Activated naive CD4-positive, alpha-beta T cell treated with anti-CD3 and anti-CD28 coated beads, Interleukin-2, amount 10 ng/mL, durations not matched to agents 7 days and 5 days (primary cell): ENCODE measurements around the gene INVS.
"Not testable (repeated sequence)": the region's sequence is repeated elsewhere in the genome, so short reads cannot be mapped to it uniquely, and the experiment has no call there.

Source experiments
- CTCF ChIA-PET: fragments of 350-600 bp; sonication (Branson Sonifier 250); formaldehyde crosslinking; loops from one replicate; lab custom pipeline; 2021; ENCODE audit warnings: antibody characterized with exemption; lab: Charles Lee
- DNase-seq: peaks from one replicate; pipeline ENCODE4 v3.0.0-alpha.2; 2020
- H3K27ac Mint-ChIP-seq: one replicate; pipeline ENCODE4 v1.8.0; 2021; ENCODE audit warnings: mild to moderate bottlenecking, moderate library complexity, mixed read lengths
- H3K27me3 Mint-ChIP-seq: one replicate; pipeline ENCODE4 v1.8.0; 2021; ENCODE audit warnings: mild to moderate bottlenecking, mixed read lengths
- H3K36me3 Mint-ChIP-seq: one replicate; pipeline ENCODE4 v1.8.0; 2021; ENCODE audit warnings: mixed read lengths
- H3K4me1 Mint-ChIP-seq: one replicate; pipeline ENCODE4 v1.8.0; 2021; ENCODE audit warnings: mixed read lengths
- H3K4me3 Mint-ChIP-seq: one replicate; pipeline ENCODE4 v1.8.0; 2021; ENCODE audit warnings: mild to moderate bottlenecking, moderate library complexity, mixed read lengths
- H3K9me3 Mint-ChIP-seq: one replicate; pipeline ENCODE4 v1.8.0; 2021; ENCODE audit warnings: mixed read lengths

INVS gene

DNA sequence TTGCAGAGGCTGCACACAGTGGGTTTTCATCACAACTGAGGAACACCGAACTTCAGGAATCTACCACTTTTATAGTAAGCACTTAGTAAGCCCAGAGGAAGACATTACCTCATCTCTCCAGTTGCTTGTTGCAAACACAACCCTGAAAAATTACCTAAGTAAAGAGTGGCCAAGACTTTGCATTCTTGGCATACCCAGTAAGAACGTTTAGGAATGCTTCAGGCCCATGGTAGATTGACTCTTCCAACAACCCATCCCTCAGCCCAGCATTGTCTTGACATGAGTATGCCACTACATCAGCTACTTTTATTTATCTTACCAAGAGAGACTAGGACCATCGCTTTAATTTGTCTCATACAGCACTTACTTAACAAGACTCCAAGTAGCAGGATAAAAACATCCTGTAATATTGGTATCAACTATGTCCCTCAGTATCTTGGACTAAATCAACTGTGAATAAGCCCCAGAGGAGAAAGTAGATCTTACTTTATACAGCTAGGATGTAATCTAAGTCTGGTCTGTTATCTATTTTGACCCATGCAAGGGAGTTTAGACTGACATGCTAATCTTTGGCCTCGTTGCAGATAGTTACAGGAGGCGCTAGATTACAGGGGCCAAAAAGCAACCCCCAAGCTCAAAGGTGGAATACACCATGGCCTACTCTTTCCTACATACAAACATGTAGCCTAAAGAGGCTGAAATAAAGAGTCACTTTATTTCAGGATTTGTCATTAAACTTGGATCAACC lies 114.9 kb downstream of the INVS start:
- peaks cover 12% of the 10 kb centered on the region for H3K4me1 Mint-ChIP-seq
- no peaks in the 10 kb centered on the region for H3K9me3 Mint-ChIP-seq
- H3K27ac Mint-ChIP-seq = no peak overlapping the region
- H3K4me3 Mint-ChIP-seq = no peak overlapping the region
- CTCF ChIA-PET = interaction anchor here (0.7 kb wide), 1 partner anchor 186 kb away, joined by 3 read pairs; no protein-coding TSS in a partner anchor
- H3K36me3 Mint-ChIP-seq = no peaks in the 10 kb centered on the region
- no peaks in the 10 kb centered on the region for H3K27me3 Mint-ChIP-seq
- no peak for DNase-seq

DNA sequence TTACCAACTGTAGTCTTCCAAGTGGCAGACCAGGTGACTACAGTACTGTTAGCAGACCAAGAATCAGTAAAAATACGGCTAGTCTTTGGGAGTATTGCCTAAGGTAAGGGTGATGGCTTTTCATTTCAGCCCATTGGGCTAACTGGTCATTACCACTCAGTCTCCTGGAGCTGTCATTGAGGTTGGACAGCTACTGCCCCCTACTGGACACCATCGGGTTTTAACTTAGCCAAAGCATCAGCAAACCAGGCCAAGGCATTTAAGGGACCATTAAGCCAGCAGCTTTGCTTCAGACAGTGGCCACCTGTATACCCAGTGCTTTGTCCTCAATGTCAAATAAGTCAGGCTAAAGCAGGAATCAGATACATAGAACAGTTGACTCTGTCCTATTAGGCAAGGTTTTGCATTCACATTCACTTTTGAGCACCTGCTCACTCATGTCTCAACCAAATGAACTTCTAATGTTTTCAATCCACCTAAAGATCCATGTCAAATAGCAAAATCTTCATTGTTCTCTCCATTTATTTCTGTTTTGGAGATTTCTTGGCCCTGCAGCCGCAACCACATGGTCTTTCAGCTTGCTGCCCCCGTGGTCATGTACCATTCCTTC lies 117.2 kb downstream of the INVS start:
- H3K36me3 Mint-ChIP-seq = no peaks in the 10 kb centered on the region
- no peaks in the 10 kb centered on the region for H3K27me3 Mint-ChIP-seq
- peak; percentile 78 for DNase-seq
- peaks cover 2% of the 10 kb centered on the region for H3K4me1 Mint-ChIP-seq
- H3K4me3 Mint-ChIP-seq = no peak overlapping the region
- CTCF ChIA-PET = interaction anchor here (0.9 to 1.7 kb wide), 7 partner anchors 11 to 392 kb away, joined by 3 to 4 read pairs (median 3); no protein-coding TSS in a partner anchor
- H3K9me3 Mint-ChIP-seq = no peaks in the 10 kb centered on the region
- no peak overlapping the region for H3K27ac Mint-ChIP-seq

GRCh38 chr9:100217536-100217935 lies 118.5 kb downstream of the INVS start:
- Mint-ChIP-seq H3K36me3 (no peaks in the 10 kb centered on the region), H3K9me3 (no peaks in the 10 kb centered on the region), H3K27ac (no peak overlapping the region), H3K27me3 (no peaks in the 10 kb centered on the region), H3K4me3 (no peak overlapping the region), H3K4me1 (peaks cover 2% of the 10 kb centered on the region)
- DNase-seq = no peak
- CTCF ChIA-PET = interaction anchor here (0.6 to 1.7 kb wide), 7 partner anchors 10 to 396 kb away, joined by 3 to 4 read pairs (median 3); partner anchors contain the start of gene NR4A3

DNA sequence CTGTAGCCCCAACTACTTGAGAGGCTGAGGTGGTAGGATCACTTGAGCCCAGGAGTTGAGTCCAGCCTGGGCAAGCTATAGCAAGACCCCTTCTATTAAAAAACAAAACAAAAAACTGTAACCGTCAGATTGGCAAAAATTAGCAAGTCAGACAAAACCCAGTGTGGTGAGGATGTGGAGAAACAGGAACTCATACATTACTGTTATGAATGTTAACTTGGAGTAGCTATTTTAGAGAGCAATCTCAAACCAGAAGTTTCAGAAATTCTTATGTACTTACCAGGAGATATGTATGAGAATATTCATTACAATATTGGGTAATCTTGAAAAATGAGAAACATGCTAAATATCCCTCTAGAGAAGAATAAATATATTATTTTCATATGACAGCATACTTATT lies 120.3 kb downstream of the INVS start:
- DNase-seq = no peak
- Mint-ChIP-seq H3K27me3 (no peaks in the 10 kb centered on the region), H3K4me3 (no peak overlapping the region), H3K27ac (no peak overlapping the region), H3K36me3 (no peaks in the 10 kb centered on the region), H3K4me1 (peaks cover 2% of the 10 kb centered on the region), H3K9me3 (no peaks in the 10 kb centered on the region)
- CTCF ChIA-PET = interaction anchor here (0.6 to 1.5 kb wide), 2 partner anchors 106 to 1249 kb away, joined by 3 to 5 read pairs; no protein-coding TSS in a partner anchor

GRCh38 chr9:100220936-100221335 lies 121.9 kb downstream of the INVS start:
- peaks cover 2% of the 10 kb centered on the region for H3K4me1 Mint-ChIP-seq
- H3K36me3 Mint-ChIP-seq = no peaks in the 10 kb centered on the region
- DNase-seq = no peak
- no peaks in the 10 kb centered on the region for H3K27me3 Mint-ChIP-seq
- no peak overlapping the region for H3K4me3 Mint-ChIP-seq
- H3K9me3 Mint-ChIP-seq = no peaks in the 10 kb centered on the region
- CTCF ChIA-PET = no interaction called here
- H3K27ac Mint-ChIP-seq = no peak overlapping the region

- Mint-ChIP-seq H3K27ac (no peak overlapping the region), H3K27me3 (no peaks in the 10 kb centered on the region), H3K36me3 (peaks cover 2% of the 10 kb centered on the region), H3K4me1 (peaks cover 2% of the 10 kb centered on the region), H3K9me3 (no peaks in the 10 kb centered on the region), H3K4me3 (no peak overlapping the region)
- CTCF ChIA-PET = no interaction called here
- no peak for DNase-seq
These were observed 122.5 kb downstream of the INVS start for GRCh38 chr9:100221538-100221937.

GRCh38 chr9:100222674-100223073 lies 123.6 kb downstream of the INVS start:
- H3K4me1 Mint-ChIP-seq = peaks cover 2% of the 10 kb centered on the region

DNA sequence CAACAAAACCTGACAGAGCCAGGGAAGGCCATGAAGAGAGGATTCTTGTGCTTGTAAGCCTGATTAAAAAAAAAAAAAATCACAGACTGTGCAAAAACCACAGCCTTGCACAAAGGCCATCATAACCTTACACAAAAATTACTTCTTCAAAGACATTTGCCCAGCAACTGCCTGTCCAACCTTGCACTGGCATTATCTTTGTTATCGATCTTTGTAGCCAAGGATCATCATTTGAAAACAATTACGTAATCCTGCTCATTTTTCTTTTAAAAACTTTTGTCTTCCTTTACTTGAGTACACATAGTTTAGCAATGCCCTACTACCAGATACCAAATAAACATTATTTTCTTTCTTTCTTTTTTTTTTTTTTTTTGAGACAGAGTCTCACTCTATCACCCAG lies 128.6 kb downstream of the INVS start:
- H3K27me3 Mint-ChIP-seq = no peaks in the 10 kb centered on the region
- H3K36me3 Mint-ChIP-seq = peaks cover 19% of the 10 kb centered on the region
- no peaks in the 10 kb centered on the region for H3K4me1 Mint-ChIP-seq
- no peaks in the 10 kb centered on the region for H3K9me3 Mint-ChIP-seq
- no peak overlapping the region for H3K4me3 Mint-ChIP-seq
- CTCF ChIA-PET = no interaction called here
- no peak overlapping the region for H3K27ac Mint-ChIP-seq
- DNase-seq = no peak

More at GRCh38 chr9:100222674-100223073, 123.6 kb downstream of the INVS start:
- CTCF ChIA-PET = interaction anchor here (0.7 to 1.2 kb wide), 2 partner anchors 91 to 195 kb away, joined by 3 read pairs; no protein-coding TSS in a partner anchor
- Mint-ChIP-seq H3K27ac (no peak overlapping the region), H3K36me3 (peaks cover 6% of the 10 kb centered on the region), H3K4me3 (no peak overlapping the region), H3K27me3 (no peaks in the 10 kb centered on the region), H3K9me3 (no peaks in the 10 kb centered on the region)
- DNase-seq = no peak

- peaks cover 3% of the 10 kb centered on the region for H3K9me3 Mint-ChIP-seq
- H3K4me1 Mint-ChIP-seq = no peaks in the 10 kb centered on the region
- no peak overlapping the region for H3K4me3 Mint-ChIP-seq
- peaks cover 24% of the 10 kb centered on the region for H3K36me3 Mint-ChIP-seq
- no peaks in the 10 kb centered on the region for H3K27me3 Mint-ChIP-seq
- CTCF ChIA-PET = no interaction called here
- no peak overlapping the region for H3K27ac Mint-ChIP-seq
- no peak for DNase-seq
These were observed 129.4 kb downstream of the INVS start for GRCh38 chr9:100228352-100228869.

DNA sequence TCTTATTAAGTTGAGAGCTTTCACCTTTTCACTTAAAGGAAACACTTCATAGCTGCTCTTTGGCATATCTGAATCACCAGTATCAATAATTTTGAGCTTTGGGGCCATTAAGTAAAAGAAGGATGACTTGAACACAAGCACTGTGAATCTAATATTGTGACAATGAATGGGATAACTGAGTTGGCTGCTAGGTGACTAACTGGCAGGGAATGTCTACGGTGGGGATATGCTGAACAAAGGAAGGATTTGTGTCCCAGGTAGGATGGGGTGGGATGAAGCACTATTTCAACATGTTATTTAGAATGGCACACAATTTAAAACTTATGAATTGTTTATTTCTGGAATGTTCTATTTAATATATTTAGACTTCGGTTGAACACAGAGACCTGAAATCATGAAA lies 130.1 kb downstream of the INVS start:
- H3K27me3 Mint-ChIP-seq = no peaks in the 10 kb centered on the region
- no peak for DNase-seq
- CTCF ChIA-PET = no interaction called here
- H3K27ac Mint-ChIP-seq = no peak overlapping the region
- no peaks in the 10 kb centered on the region for H3K4me1 Mint-ChIP-seq
- H3K9me3 Mint-ChIP-seq = peaks cover 3% of the 10 kb centered on the region
- H3K36me3 Mint-ChIP-seq = peaks cover 24% of the 10 kb centered on the region
- no peak overlapping the region for H3K4me3 Mint-ChIP-seq

- Mint-ChIP-seq H3K27ac (no peak overlapping the region), H3K4me1 (no peaks in the 10 kb centered on the region), H3K36me3 (peaks cover 24% of the 10 kb centered on the region), H3K27me3 (no peaks in the 10 kb centered on the region), H3K9me3 (peaks cover 3% of the 10 kb centered on the region), H3K4me3 (no peak overlapping the region)
- DNase-seq = no peak
- CTCF ChIA-PET = no interaction called here
These were observed 130.5 kb downstream of the INVS start for GRCh38 chr9:100229561-100229960.

- CTCF ChIA-PET, H3K4me1 Mint-ChIP-seq, H3K9me3 Mint-ChIP-seq, H3K27ac Mint-ChIP-seq, H3K27me3 Mint-ChIP-seq, DNase-seq, H3K4me3 Mint-ChIP-seq: not testable (repeated sequence)
- H3K36me3 Mint-ChIP-seq = peaks cover 12% of the 10 kb centered on the region
These were observed 137.9 kb downstream of the INVS start for GRCh38 chr9:100236986-100237385.

DNA sequence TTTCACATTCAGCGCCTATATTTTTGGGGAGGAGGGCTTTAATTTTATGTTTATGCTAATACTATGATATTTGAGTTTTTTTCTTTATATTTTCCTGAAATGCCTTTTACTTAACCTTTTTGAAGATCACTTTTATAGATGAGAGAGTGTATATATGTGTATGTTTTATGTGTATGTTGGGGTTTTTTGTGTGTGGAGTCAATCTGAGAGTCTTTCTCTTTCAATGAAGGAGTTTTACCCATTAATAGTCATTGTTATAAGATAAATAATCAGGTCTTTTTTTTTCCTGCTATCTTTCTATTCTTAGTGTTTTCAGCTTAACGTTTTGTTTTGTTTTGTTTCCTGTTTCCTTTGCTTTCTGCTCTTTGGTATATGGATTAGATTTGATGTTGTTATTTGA lies 141.5 kb downstream of the INVS start:
- no peaks in the 10 kb centered on the region for H3K9me3 Mint-ChIP-seq
- H3K4me1 Mint-ChIP-seq = no peaks in the 10 kb centered on the region
- H3K27me3 Mint-ChIP-seq = no peaks in the 10 kb centered on the region
- no peak overlapping the region for H3K27ac Mint-ChIP-seq
- CTCF ChIA-PET = no interaction called here
- H3K36me3 Mint-ChIP-seq = peaks cover 8% of the 10 kb centered on the region
- H3K4me3 Mint-ChIP-seq = no peak overlapping the region
- DNase-seq = no peak

DNA sequence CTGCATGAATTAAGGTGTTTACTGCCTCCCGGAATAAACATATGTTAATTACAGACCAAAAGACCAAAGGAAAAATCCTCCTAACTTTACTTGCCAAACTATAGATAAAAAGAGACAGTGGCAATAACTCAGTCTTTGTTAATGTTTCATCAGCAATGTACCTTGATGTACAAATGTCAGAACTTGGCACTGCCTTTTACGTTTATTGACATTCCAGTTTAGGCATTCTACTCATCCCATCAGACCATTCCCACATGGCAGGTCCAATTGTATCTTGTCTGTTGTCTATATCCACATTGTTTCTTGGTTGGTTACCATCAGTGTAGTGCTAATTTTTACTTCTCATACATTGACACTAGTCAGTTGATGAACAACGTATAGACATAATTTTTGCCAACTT lies 168.2 kb downstream of the INVS start:
- Mint-ChIP-seq H3K4me1 (no peaks in the 10 kb centered on the region), H3K4me3 (no peak overlapping the region), H3K9me3 (no peaks in the 10 kb centered on the region), H3K27ac (no peak overlapping the region), H3K36me3 (peaks cover 14% of the 10 kb centered on the region), H3K27me3 (no peaks in the 10 kb centered on the region)
- CTCF ChIA-PET = no interaction called here
- no peak for DNase-seq
